OCI-M2 (cell line): Measurements from ENCODE around the gene RAC2.
"Not testable (repeated sequence)": the region's sequence is repeated elsewhere in the genome, so short reads cannot be mapped to it uniquely, and the experiment has no call there.

Experiments
- DNase-seq: peaks from one replicate; lab custom pipeline; 2025; ENCODE audit not compliant: unreplicated experiment; lab: John Stamatoyannopoulos, UW

Gene RAC2

DNA sequence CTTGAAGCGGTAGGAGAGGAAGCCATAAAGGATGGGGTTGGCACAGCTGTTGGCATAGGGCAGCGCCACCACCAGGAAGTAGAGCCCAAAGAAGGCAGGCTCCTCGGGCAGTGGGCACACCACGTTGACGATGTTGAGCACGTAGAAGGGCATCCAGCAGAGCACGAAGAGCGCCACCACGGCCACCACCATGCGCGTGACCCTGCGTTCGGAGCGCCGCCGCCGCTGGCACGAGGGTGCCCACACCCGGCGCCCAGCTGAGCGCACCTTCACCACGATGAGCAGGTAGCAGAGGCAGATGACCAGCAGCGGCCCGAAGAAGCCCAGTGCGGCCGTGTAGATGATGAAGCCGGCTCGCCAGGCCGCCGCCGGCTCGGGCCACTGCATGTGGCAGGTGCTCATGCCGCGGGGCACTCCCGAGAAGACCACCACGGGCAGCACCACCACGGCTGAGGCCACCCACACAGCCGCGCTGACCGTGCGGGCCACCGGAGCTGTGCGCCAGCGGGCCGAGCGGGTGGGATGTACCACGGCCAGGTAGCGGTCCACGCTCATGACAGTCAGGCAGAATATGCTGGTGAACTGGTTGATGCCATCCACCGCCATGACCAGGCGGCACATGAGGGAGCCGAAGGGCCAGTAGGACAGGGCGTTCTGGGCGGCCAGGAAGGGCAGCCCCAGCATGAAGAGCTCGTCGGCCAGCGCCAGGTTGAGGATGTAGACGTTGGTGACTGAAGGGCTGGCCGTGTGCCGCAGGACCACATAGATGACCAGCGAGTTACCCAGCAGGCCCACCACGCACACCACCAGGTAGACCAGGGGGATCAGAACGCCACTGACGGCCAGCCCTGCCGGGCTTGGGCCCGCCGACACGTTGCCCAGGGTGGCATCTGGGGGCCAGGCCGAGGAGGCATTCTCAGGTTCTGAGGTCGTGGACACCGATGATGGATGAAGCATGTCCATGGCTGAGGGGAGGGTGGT lies 36.9 kb downstream of the RAC2 start:
- DNase-seq: no peak

DNA sequence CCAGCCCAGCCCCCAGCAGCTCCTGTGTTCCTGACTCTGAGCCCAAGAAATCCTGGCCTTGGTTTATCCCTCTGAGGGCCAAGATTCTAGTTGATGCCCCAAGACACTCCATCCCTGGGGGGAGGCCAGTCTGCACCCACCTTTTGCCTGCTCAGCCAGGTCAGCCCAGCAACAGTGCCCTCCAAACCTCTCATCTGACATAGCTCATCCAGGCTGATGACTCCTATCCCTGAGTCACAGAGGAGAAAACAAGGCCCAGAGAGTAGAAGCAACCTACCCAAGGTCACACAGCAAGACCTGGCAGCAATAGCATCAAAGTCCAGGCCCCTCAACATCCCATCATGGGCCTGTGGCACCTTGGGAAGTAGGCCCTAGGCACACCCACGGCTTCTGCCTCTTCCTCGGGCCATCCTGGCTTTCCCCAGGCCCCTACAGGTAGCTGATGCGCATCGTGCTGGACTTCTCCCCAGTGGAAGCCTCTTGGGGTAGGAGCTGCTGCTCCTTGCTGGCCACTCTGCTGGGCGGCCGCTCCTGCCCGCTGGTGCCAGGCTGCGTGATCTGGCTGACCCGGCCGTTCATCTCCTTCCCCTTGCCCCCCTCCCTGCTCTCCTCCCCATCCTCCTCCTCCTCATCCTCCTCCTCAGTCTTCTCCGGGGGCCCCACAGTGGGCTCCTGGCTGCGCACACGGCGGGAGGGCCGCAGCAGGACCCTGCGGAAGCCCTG lies 37.8 kb downstream of the RAC2 start:
- DNase-seq: no peak

DNA sequence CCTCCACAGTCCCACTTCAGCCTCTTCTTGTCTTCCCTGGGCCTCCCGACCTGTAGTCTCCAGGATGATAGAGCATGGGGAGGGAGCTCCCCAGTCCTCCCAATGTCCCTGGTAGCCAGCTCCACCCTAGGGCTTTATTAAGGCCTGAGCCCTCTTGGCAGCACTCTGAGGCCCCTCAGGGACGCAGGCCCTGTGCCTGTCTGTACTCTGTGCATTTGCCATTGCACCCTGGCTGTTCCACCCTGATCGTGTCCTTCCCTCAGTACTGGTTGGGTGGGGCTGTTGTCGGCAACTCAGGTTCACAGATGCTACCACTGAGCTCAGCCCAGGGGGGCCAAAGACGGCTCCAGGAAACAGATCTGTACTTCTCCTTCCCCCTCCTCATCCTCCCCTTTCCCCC lies 39.0 kb downstream of the RAC2 start:
- DNase-seq: no peak

DNA sequence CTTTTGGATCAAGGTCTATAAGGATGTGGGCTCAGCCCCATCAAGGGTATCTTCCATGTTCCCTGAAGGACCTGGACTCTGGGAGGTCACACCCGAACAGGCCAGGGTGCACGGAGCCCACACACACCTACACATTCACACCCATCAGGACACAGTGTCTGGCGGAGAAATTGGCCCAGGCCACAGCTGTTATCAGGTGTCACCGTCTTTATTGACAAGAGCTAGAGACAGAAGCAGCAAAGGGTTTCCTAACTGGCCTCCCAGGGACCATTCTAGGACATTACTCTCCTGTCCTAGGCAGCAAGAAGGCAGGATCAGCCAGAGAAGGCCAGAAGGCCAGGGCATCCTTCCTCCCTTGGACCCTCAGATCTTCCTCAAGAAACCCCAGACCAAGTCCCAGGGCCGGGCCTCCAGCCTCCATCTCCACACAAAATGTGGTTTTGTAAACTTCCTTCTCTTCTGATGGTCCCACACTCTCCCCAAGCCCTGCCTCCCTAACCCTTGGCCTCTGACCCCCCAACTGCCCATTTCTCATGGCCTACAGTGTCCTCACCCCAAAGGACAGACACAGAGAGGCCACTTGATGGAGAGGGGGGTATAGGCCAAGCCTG lies 39.9 kb downstream of the RAC2 start:
- no peak for DNase-seq

DNA sequence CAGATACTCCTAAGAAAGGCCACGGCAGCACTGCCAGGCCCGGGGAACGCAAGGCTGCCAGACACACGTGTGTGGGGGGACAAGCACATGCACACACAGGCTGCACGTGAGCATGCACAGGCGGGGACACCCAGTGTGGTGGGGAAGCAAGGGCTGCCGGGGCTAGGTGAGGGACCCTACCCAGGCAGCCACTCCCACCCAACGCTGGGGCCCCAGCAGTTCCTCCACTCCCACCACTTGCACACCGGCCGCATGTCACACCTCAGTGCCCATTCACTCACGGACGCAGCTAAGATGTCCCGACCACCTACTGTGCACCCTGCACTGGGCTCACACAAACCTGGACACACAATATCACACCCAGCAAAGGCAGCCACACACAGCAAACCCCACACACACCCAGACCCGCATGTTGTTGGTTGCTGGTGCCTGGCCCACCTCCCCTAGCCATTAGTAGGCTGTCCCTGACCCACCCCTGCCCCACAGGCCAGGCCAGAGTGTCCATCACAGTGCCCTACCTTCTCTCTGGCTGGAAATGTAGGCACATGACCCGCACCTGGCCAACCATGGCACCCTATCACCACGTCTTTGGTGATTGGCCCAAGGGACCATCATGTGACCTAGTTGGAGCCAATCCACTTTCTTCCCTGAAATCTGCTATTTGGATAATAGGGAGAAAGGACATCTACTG lies 40.6 kb downstream of the RAC2 start:
- DNase-seq: no peak

DNA sequence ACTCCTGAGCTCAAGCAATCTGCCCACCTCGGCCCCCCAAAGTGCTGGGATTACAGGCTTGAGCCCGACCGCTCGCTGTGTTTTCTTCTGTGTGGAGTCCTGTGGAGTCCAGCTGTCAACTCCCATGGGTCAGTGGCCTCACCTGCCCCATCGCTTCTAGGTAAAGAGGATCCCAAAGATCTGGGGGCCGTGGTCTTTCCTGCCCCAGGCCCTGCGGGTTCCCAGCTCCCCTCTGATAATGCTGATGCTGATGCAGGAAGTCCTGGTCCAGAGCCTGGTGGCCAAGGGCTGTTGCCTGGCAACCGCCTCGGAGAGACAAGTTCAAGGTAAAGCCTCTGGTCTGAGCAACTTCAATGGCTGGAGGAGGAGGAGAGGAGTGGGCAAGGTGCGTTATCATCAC lies 41.4 kb downstream of the RAC2 start:
- DNase-seq: no peak

DNA sequence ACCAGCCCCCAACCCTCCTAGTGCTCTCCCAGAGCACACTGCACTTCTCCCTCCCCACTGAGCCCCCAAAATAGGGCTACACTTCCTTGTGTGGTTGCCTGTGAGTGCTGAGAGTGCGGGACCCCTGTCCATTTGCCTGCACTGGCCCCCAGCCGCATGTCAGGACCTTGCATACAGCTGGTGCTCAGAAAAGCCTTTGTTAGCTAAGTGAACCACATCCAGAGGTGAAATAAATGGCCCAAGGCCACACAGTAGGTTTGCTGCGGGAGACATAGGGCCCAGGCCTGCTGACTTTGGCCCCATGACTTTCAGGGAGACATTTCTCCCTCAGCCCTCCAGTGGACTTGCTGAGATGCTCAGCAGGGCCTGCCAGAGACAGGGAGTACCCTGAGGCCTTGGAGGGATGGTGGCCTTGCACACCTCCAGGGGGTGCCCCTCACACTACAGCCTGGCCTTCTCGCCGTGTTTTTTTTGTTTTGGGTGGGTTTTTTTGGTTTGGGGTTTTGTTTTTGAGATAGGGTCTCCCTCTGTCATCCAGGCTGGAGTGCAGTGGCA lies 42.0 kb downstream of the RAC2 start:
- DNase-seq: no peak

DNA sequence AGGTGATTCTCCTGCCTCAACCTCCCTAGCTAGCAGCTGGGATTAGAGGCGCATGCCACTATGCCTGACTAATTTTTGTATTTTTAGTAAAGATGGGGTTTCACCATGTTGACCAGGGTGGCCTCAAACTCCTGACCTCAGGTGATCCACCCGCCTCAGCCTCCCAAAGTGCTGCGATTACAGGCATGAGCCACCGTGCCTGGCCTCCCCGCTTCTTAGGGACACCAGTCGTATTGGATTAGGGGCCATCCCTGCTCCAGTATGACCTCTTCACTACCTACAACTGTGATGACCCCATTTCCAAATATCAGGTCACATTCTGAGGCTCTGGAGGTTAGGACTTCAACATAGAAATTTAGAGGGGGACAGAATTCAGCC lies 42.6 kb downstream of the RAC2 start:
- not testable (repeated sequence) for DNase-seq

DNA sequence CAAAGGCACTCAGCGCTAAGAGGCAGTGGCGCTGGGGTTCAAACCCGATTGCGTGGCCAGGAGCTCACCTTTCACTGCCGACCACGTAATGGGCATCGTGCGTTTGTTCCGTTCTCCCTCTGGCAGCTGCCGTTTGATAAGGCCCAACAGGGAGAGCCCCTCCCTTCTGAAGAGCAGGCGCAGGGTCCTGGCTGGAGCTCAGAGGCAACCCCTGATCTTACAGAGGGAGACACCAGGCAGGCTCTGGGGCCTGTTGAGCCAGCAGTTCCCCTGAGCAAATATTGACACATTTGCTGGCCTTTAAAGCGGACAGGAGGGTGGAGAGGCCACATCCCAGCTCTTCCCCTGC lies 44.3 kb downstream of the RAC2 start:
- peak; percentile 86 for DNase-seq

DNA sequence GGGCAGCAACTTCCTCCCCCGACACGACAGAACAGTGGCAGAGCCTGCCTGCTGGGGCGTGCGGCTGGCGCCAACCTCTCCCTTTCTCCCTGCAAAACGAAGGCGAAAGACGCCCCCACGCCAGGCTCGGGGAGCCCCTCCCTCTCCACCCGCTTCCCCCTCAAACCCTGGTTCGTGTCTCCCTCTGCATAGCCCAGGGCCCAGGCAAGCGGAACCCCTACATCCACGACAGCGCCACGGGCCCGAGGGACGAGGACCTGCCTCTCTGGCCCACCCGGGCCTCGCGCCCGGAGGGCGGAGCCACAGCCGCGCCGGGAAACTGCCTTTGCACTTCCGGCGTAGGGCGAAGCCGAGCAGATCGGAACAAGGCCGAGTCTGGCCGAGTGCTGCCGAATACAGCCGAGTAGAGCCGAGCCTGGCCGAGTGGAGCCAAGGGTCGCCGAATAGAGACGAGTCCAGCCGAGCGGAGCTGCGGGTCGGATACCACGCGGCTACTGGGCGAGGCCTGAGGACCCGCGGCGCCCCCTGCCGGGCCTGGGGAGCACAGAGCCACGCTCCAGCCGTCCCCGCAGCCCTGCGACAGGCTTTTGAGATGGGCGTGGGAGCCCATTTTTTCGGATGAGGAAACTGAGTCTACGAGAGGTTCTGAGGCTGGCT lies 44.8 kb downstream of the RAC2 start:
- DNase-seq: peak; percentile 86

DNA sequence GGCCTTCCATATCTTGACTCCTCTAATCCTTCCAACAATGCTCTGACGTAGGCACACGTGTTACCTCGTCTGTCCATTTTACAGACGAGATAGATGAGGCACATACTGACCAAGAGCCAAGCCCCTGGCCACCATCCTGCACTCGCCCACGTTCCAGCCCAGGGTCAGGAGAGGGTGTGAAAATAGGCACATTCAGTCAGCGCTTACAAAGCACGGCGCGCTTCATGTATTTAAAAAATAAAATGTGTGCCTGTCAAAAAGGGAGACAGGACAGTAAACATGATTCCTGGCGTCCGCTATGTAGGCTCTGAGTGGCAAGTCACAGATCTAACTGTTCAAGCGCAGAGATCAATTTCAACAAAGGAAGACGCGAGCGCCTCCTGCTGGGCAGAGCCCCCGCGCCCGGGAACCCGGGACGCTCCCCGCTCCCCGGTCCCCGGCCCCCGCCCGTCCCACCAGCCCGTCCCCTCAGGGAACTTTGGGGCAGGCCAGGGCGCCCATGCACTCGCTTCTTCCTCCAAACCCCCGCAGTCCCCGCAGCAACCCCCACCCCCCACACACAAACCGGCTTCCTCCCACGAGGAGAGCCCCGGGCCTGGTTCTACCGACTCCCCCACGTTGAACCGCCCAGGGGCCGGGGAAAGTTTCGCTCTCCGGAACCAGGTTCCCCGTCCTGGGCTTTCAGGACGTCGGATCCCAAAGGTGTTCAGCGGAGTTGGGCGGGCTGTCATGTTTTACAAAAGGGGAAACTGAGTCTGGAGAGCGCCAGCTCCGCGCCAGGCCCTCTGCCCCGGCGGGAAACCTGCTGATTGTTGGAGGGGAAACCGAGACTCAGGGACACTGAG lies 45.6 kb downstream of the RAC2 start:
- DNase-seq: peak; percentile 52

DNA sequence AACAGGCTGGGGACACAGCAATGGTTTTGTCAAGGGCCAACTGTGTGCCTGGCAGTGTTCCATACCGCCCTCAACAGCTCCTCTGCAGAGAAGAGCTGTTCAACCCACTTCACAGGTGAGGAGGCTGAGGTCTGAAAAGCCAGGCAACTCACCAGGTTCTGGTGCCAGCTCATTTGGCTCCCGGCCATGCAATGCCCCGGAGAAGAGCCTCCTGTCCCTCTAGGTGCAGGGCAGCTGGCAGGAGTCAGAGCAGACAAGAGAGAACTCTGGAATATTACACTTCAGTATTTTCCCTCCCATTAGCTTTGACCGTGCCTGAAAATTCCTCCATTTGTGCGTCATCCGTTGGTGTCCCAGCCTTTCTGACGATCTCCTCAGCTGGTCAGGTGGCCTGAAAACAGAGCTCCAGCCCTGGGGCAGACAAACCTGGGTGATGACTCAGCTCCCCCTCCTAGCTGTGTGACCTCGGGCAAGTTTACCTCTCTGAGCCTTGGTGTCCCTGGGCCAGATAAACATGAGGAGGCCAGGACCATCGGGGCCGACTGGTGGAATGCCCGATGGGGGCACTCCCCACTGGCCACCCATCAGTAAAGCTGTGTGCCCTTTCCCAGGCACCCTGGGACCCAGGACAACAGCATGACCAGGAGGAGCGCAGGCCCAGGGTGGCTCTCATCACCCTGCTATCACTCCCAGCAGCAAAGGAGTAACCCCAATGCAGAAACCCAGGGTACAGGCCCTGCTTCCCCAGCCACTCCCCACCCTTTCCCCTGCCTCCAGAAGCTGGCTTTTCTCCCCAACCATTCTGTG lies 46.4 kb downstream of the RAC2 start:
- DNase-seq: no peak

DNA sequence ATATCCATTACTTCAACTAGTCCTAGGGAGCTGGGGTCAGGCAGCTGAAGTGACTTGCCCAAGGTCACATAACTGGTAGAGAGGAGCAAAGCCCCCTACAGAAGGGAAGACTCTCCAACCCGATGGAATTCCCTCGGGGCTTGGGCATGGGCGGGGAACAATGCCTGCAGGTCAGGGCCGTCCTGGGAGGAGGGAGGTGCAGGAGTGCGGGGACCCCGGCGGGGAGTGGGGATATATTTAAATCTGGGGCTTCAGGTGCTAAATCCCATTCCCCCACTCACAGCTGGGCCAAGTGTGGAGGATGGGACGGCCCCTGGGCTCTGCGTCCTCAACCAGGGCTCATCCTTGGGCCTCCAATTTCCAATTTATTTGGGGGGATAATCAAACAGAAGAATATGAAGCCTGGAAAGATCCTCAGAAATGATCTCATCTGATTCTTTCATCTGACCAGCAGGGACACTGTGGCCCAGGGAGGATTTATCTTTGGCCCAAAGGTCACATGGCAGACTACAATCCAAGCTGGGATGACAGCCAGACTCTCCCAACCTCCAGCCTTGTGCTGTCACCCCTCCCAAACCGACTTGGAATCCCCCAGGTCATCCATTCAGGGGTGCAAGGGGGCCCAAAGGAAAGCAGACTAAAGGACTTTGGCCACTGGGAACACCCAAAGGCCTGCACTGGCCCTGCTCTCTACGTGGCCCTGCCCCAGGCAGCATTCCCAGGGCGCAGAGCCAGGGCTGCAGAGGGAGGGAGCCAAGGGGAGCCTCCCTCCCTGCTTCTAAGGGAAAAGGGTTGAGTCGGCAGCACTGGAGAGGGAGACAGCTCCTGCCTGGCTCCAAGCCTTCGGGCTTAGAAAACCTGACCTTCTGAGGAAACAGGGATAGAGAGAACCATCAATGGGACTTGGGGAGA lies 47.3 kb downstream of the RAC2 start:
- DNase-seq: no peak

DNA sequence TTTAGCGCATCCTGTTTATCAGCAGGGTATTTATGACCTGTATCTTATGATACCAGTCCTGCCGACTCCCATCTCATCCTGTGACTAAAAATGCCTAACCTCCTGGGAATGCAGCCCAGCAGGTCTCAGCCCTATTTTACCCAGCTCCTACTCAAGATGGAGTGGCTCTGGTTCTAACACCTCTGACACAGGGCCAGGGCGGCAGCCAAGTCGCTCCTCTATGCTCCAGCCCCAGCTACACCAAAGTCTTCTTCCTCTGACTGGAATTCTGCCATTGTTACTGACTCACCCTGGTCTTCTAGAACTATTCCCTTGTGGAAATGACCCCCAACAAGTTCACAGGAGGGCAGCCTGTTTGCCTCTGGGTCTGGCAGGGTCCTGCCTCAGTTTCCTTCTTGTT lies 48.1 kb downstream of the RAC2 start:
- DNase-seq: no peak

DNA sequence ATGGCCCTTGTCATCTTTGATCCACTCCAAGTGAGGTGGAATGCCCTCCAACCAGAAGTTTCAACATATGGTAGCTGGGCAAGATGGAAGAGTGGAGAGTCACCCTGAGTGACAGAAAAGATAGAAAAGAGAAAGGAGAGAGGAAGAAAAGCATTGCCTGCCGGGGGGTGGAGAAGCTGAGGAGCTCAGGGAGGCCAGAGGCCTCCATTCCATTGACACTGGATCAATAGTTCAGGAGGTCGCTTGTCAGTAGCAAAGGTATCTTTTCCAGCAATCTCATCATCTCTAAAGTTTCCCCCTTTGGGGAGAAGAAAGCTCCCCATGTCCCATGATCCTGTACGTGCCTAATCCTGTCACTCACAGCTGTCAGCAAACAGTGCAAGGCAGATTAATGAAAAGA lies 49.3 kb downstream of the RAC2 start:
- no peak for DNase-seq

DNA sequence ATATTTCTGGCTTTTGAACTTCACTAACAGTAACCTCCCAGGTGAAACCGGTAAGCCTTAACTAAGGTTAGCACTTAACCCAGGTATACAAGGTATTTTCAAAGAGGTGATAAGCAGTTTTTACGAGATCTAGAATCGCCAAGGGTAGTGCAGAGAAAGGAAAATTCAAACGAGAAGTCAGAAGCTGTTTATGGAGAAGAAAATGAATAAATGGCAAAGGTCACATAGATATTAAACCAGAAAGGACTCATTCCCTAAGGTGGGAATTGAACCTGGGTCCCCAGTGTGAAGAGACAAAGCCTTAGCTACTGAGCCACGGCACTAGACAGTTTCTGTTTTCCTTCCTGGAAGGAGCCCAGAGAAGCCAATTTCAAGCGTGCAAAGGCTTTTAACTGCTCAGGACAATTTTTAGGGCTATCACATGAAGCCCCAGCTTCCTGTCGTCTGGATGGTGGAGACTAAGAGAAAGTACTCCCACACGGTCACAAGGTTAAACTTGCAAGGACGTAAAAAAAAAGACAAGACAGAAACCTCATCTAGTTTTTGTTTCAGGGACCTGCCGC lies 50.4 kb downstream of the RAC2 start:
- peak; percentile 6 for DNase-seq

DNA sequence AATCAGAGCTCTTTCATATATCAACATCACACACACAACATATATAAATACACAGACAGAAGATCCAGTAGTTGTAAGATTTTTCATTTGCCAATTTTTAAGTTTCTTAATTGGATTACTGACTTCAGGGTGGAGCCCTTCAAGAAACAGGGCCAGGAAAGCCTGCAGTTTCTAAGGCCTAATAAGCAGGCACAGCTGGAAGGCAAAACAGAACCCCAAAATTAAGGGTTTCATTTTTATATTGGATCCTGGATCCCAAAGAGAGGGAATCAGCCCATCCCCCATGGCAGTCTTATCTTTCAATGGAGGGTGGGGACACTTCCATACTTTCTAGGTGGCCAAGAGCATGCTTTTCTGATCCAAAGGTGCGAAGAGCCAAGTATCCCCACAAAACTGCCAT lies 51.3 kb downstream of the RAC2 start:
- no peak for DNase-seq
